ENCODE results near the gene IL1RN. TPM values are rescaled to one million over a fixed set of nuclear protein-coding genes. Genes with fewer than 3 reads are reported as not detected.

The IL1RN gene
- total and polyA plus RNA-seq, 2 of the 13 experiments (the other 11 are each of a cell fraction or from before 2014, with no cell fraction given), result 21.2 to 101 TPM

DNA sequence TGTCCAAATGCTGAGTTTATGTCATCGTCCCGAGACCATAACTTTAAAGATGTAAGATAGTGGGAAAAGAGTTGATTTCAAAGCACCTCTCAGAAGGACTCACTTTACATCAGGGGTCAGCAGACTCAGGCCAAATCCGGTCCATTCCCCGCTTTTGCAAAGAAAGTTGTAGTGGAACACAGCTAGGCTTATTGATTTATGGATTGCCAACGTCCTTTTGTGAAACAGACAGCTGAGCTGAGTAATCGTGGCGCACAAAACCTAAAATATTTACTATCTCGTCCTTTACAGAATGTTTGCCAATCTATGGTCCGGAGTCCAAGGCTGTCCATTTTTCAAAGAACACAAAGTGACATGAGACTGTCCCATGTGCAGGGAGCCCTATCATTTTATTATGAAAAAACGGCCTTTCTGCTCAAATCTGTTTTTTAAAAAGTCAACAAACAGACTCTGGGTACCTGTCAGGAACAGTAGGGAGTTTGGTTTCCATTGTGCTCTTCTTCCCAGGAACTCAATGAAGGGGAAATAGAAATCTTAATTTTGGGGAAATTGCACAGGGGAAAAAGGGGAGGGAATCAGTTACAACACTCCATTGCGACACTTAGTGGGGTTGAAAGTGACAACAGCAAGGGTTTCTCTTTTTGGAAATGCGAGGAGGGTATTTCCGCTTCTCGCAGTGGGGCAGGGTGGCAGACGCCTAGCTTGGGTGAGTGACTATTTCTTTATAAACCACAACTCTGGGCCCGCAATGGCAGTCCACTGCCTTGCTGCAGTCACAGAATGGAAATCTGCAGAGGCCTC is at the start of gene IL1RN (continued):
- TF ChIP-seq ZFP41 (CRISPR knock-in tag; IDR thresholded peaks at IDR 0.05; ENCODE audit: borderline replicate concordance) (no peak), YEATS4 (CRISPR knock-in tag; IDR thresholded peaks at IDR 0.05; ENCODE audit: borderline replicate concordance) (peak; percentile 78; the same call in 1 of the 2 replicates), FOXK1 (CRISPR knock-in tag; IDR thresholded peaks at IDR 0.05; ENCODE audit: borderline replicate concordance, low read depth) (peak; percentile 71), ZNF101 (CRISPR knock-in tag; IDR thresholded peaks at IDR 0.05; ENCODE audit: borderline replicate concordance, low read depth) (no peak), TFE3 (CRISPR knock-in tag; IDR thresholded peaks at IDR 0.05) (peak; percentile 92), ZHX2 (IDR thresholded peaks at IDR 0.05; ENCODE audit: low read depth) (peak; percentile 55; the same call in 1 of the 2 replicates), ZHX2 (CRISPR knock-in tag; IDR thresholded peaks at IDR 0.05; ENCODE audit: borderline replicate concordance) (peak; percentile 42; the same call in 1 of the 2 replicates), ZBTB1 (CRISPR knock-in tag; IDR thresholded peaks at IDR 0.05; ENCODE audit: borderline replicate concordance) (no peak), ZFP36L2 (CRISPR knock-in tag; IDR thresholded peaks at IDR 0.05) (no peak), JUNB (CRISPR knock-in tag; IDR thresholded peaks at IDR 0.05; ENCODE audit: borderline replicate concordance) (peak; percentile 74; the same call in 1 of the 2 replicates)
- TF ChIP-seq, protein P1, sequence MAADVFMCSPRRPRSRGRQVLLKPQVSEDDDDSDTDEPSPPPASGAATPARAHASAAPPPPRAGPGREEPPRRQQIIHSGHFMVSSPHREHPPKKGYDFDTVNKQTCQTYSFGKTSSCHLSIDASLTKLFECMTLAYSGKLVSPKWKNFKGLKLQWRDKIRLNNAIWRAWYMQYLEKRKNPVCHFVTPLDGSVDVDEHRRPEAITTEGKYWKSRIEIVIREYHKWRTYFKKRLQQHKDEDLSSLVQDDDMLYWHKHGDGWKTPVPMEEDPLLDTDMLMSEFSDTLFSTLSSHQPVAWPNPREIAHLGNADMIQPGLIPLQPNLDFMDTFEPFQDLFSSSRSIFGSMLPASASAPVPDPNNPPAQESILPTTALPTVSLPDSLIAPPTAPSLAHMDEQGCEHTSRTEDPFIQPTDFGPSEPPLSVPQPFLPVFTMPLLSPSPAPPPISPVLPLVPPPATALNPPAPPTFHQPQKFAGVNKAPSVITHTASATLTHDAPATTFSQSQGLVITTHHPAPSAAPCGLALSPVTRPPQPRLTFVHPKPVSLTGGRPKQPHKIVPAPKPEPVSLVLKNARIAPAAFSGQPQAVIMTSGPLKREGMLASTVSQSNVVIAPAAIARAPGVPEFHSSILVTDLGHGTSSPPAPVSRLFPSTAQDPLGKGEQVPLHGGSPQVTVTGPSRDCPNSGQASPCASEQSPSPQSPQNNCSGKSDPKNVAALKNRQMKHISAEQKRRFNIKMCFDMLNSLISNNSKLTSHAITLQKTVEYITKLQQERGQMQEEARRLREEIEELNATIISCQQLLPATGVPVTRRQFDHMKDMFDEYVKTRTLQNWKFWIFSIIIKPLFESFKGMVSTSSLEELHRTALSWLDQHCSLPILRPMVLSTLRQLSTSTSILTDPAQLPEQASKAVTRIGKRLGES (CRISPR knock-in tag; IDR thresholded peaks at IDR 0.05; ENCODE audit: borderline replicate concordance), result peak; percentile 78; the same call in 1 of the 2 replicates
- TF ChIP-seq, protein P2, sequence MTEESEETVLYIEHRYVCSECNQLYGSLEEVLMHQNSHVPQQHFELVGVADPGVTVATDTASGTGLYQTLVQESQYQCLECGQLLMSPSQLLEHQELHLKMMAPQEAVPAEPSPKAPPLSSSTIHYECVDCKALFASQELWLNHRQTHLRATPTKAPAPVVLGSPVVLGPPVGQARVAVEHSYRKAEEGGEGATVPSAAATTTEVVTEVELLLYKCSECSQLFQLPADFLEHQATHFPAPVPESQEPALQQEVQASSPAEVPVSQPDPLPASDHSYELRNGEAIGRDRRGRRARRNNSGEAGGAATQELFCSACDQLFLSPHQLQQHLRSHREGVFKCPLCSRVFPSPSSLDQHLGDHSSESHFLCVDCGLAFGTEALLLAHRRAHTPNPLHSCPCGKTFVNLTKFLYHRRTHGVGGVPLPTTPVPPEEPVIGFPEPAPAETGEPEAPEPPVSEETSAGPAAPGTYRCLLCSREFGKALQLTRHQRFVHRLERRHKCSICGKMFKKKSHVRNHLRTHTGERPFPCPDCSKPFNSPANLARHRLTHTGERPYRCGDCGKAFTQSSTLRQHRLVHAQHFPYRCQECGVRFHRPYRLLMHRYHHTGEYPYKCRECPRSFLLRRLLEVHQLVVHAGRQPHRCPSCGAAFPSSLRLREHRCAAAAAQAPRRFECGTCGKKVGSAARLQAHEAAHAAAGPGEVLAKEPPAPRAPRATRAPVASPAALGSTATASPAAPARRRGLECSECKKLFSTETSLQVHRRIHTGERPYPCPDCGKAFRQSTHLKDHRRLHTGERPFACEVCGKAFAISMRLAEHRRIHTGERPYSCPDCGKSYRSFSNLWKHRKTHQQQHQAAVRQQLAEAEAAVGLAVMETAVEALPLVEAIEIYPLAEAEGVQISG (CRISPR knock-in tag; IDR thresholded peaks at IDR 0.05), result peak; percentile 54; the same call in 1 of the 2 replicates
